Esophagus muscularis mucosa (tissue), 4 donors: Measurements from ENCODE around the gene DLL1. TPM values are rescaled to one million over a fixed set of nuclear protein-coding genes. Genes with fewer than 3 reads are reported as not detected.

ENCODE experiments used
- DNase-seq: peaks from one replicate; pipeline ENCODE4 v3.0.0-alpha.2; 2017; ENCODE audit errors: extremely low spot score
- H3K27ac ChIP-seq, 4 donors: fragments of 200-600 bp; sonication (generic); replicated peaks in 1 of 4; 1 replicate in 3 of 4; 2 replicates in 1 of 4; pipeline ENCODE4 v1.5.1; 2016 to 2019; ENCODE audit warnings: mild to moderate bottlenecking in 1 of 4
- H3K27me3 ChIP-seq, 4 donors: fragments of 200-600 bp; sonication (generic); one replicate each; pipeline versions ENCODE4 v1.5.1 to v1.6.0; 2016 to 2019
- H3K36me3 ChIP-seq, 4 donors: fragments of 200-600 bp; sonication (generic); one replicate each; pipeline ENCODE4 v1.5.1; 2016 to 2019
- H3K4me1 ChIP-seq, 4 donors: fragments of 200-600 bp; sonication (generic); one replicate each; pipeline ENCODE4 v1.5.1; 2016 to 2019
- H3K4me3 ChIP-seq, 4 donors: fragments of 200-600 bp; sonication (generic); 1 replicate in 2 of 4; 2 replicates in 2 of 4; pipeline ENCODE4 v1.5.1; 2016 to 2019; ENCODE audit warnings: mild to moderate bottlenecking in 4 of 4, moderate library complexity in 1 of 4
- H3K9me3 ChIP-seq, 4 donors: fragments of 200-600 bp; sonication (generic); 1 replicate in 3 of 4; 2 replicates in 1 of 4; pipeline ENCODE4 v1.5.1; 2016 to 2019
- EP300 ChIP-seq: sonication (generic); formaldehyde crosslinking; IDR thresholded peaks from one replicate; pipeline ENCODE4 v1.6.1; 2017; ENCODE audit warnings: antibody characterized with exemption
- POLR2A ChIP-seq: fragments of 450-650 bp; IDR thresholded peaks from one replicate; pipeline ENCODE4 v1.6.1; 2017; ENCODE audit warnings: antibody characterized with exemption, moderate library complexity, mild to moderate bottlenecking, low read depth
- POLR2AphosphoS5 ChIP-seq, 2 donors: sonication (generic); formaldehyde crosslinking; IDR thresholded peaks; one replicate each; pipeline ENCODE4 v1.6.1; 2017; ENCODE audit warnings: antibody characterized with exemption in 2 of 2
- WGBS: methylation state at CpG from one replicate; pipeline ENCODE4 v1.1.5; 2018; 5-methylcytosine and 5-hydroxymethylcytosine counted together
- intact Hi-C: fragments of 100-400 bp; cut with DNase I; formaldehyde crosslinking; loops from one replicate; pipeline ENCODE4 v1.15.1; 2023
- total RNA-seq, 4 donors: library from RNA; depleted of rRNA; stranded (reverse); fragments of >200 nt; gene quantifications; one replicate each; pipeline versions ENCODE4 v1.1.0 to v1.2.1, GENCODE V29; 2016
- TF ChIP-seq, protein P1 (sequence below), 3 experiments: fragments of 200-600 bp in 2 of 3; fragments of 450-650 bp in 1 of 3; sonication (generic) in 2 of 3; IDR thresholded peaks; one replicate each; pipeline ENCODE4 v1.5.1; 2017 to 2019; ENCODE audit warnings: antibody characterized with exemption in 3 of 3, mild to moderate bottlenecking in 2 of 3, moderate library complexity in 1 of 3

Gene DLL1
- total RNA-seq, 4 donors from 2014 or later: 3.7 to 8.8 (median 6.6) TPM

DNA sequence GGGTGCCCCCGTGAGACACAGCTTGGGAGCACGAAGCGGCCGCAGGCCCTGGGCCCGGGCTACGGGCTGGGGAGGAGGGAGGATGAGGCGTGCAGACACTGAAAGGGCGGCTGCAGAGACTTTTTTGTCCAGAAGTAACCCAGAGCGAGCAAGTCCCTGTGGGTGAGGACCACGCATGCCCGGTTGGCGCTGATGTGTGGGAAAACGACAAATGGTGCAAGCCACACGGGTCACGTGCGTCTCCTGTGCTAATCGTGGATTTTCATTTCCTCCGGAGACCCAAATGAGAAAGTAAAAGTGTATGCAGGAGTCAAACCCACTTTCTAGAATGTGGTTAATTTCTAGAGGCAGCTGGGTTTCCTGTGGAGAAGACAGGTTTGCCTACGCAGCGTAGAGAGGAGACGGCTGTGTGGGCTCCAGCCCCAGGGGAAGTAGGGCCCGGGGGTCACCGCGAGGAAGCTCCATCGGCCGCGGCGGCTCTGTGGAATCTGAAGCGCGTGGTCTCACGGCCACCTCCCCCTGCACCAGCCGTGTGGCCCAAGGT is 19.0 kb downstream of the DLL1 start:
- DNase-seq: no peak
- peaks cover 9 to 23% (median 16%) of the 10 kb centered on the region in 4 donors for H3K4me1 ChIP-seq
- intact Hi-C loops: no loop called here

GRCh38 chr6:170270984-170271593 is 19.8 kb downstream of the DLL1 start:
- TF ChIP-seq, protein P1, sequence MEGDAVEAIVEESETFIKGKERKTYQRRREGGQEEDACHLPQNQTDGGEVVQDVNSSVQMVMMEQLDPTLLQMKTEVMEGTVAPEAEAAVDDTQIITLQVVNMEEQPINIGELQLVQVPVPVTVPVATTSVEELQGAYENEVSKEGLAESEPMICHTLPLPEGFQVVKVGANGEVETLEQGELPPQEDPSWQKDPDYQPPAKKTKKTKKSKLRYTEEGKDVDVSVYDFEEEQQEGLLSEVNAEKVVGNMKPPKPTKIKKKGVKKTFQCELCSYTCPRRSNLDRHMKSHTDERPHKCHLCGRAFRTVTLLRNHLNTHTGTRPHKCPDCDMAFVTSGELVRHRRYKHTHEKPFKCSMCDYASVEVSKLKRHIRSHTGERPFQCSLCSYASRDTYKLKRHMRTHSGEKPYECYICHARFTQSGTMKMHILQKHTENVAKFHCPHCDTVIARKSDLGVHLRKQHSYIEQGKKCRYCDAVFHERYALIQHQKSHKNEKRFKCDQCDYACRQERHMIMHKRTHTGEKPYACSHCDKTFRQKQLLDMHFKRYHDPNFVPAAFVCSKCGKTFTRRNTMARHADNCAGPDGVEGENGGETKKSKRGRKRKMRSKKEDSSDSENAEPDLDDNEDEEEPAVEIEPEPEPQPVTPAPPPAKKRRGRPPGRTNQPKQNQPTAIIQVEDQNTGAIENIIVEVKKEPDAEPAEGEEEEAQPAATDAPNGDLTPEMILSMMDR (IDR thresholded peaks at IDR 0.05): no peak
- TF ChIP-seq POLR2AphosphoS5 (IDR thresholded peaks at IDR 0.05) (no peak), EP300 (no peak), POLR2A (no peak)
- peaks cover 0 to 9% (median 0%) of the 10 kb centered on the region in 4 donors for H3K27me3 ChIP-seq
- 96% methylated on average over 19 of the region's 19 CpGs for WGBS
- H3K4me1 ChIP-seq: peaks cover 3 to 16% (median 12%) of the 10 kb centered on the region in 4 donors
- no peaks in the 10 kb centered on the region for H3K9me3 ChIP-seq
- H3K4me3 ChIP-seq: no peak overlapping the region
- H3K36me3 ChIP-seq: no peaks in the 10 kb centered on the region
- H3K27ac ChIP-seq: no peak overlapping the region
- intact Hi-C loops: no loop called here
- DNase-seq: no peak

More for the DNA sequence above, 19.0 kb downstream of the DLL1 start:
- H3K4me3 ChIP-seq: peak overlapping the region in 3 of 4 donors; percentile 6 to 40 (median 14)
- H3K27me3 ChIP-seq: peaks cover 0 to 9% (median 0%) of the 10 kb centered on the region in 4 donors
- TF ChIP-seq EP300 (no peak), POLR2AphosphoS5 (IDR thresholded peaks at IDR 0.05) (no peak), POLR2A (no peak)
- TF ChIP-seq, protein P1 (IDR thresholded peaks at IDR 0.05): no peak
- H3K27ac ChIP-seq: no peak overlapping the region
- no peaks in the 10 kb centered on the region for H3K9me3 ChIP-seq
- H3K36me3 ChIP-seq: no peaks in the 10 kb centered on the region
- WGBS: 80% methylated on average over 31 of the region's 32 CpGs

GRCh38 chr6:170269846-170270541 is 20.9 kb downstream of the DLL1 start:
- DNase-seq: no peak
- no peak overlapping the region for H3K4me3 ChIP-seq
- intact Hi-C loops: no loop called here
- no peak for TF ChIP-seq EP300
- H3K36me3 ChIP-seq: no peaks in the 10 kb centered on the region
- H3K27ac ChIP-seq: no peak overlapping the region
- H3K27me3 ChIP-seq: peaks cover 0 to 7% (median 0%) of the 10 kb centered on the region in 4 donors
- peaks cover 0 to 7% (median 5%) of the 10 kb centered on the region in 4 donors for H3K4me1 ChIP-seq
- 79% methylated on average over 17 of the region's 17 CpGs for WGBS
- no peaks in the 10 kb centered on the region for H3K9me3 ChIP-seq

- H3K4me3 ChIP-seq: no peak overlapping the region
- no peak for DNase-seq
- 82% methylated on average over 20 of the region's 22 CpGs for whole genome bisulfite sequencing
These were observed 21.6 kb downstream of the DLL1 start for GRCh38 chr6:170269151-170269845.

More at GRCh38 chr6:170269151-170269845, 21.6 kb downstream of the DLL1 start:
- TF ChIP-seq, protein P1 (IDR thresholded peaks at IDR 0.05): no peak
- no peak for TF ChIP-seq EP300
- TF ChIP-seq POLR2A: no peak
- TF ChIP-seq POLR2AphosphoS5 (IDR thresholded peaks at IDR 0.05): no peak
- no peaks in the 10 kb centered on the region for H3K36me3 ChIP-seq
- H3K9me3 ChIP-seq: no peaks in the 10 kb centered on the region
- peaks cover 0 to 7% (median 2%) of the 10 kb centered on the region in 4 donors for H3K4me1 ChIP-seq
- peaks cover 0 to under 1% (median 0%) of the 10 kb centered on the region in 4 donors for H3K27me3 ChIP-seq
- intact Hi-C loops: no loop called here
- no peak overlapping the region for H3K27ac ChIP-seq
